CD14-positive monocyte (primary cell): ENCODE data around the gene FOXD1. TPM values are rescaled to one million over a fixed set of nuclear protein-coding genes. Genes with fewer than 3 reads are reported as not detected.

Experiments
- DNase-seq, 3 donors: peaks; one replicate each; pipeline ENCODE4 v3.0.0-alpha.2; 2011 to 2022
- H2AFZ ChIP-seq: 2 replicates; pipeline ENCODE4 v1.6.0; 2012; ENCODE audit warnings: mild to moderate bottlenecking, low read depth, low read length, inconsistent platforms; ENCODE audit not compliant: insufficient read depth, poor library complexity, severe bottlenecking
- H3K27ac ChIP-seq, 2 donors: 1 replicate in 1 of 2; 2 replicates in 1 of 2; pipeline ENCODE4 v1.5.1; 2012 to 2013; ENCODE audit warnings: low read length in 2 of 2, control low read depth in 1 of 2, inconsistent platforms in 1 of 2, low read depth in 1 of 2, mild to moderate bottlenecking in 1 of 2
- H3K27me3 ChIP-seq, 2 donors: one replicate each; pipeline versions ENCODE4 v1.6.0 to v1.6.1; 2011 to 2013; ENCODE audit warnings: low read length in 2 of 2; ENCODE audit not compliant: control insufficient read depth in 2 of 2, insufficient read depth in 2 of 2
- H3K36me3 ChIP-seq, 2 donors: replicated peaks in 1 of 2; 1 replicate in 1 of 2; 2 replicates in 1 of 2; pipeline versions ENCODE4 v1.5.1 to v1.6.1; 2012 to 2013; ENCODE audit warnings: low read length in 2 of 2, control low read depth in 1 of 2, inconsistent platforms in 1 of 2, mild to moderate bottlenecking in 1 of 2; ENCODE audit not compliant: insufficient read depth in 2 of 2, control insufficient read depth in 1 of 2
- H3K4me1 ChIP-seq, 2 donors: 1 replicate in 1 of 2; 2 replicates in 1 of 2; pipeline versions ENCODE4 v1.5.1 to v1.6.1; 2012 to 2013; ENCODE audit warnings: low read length in 2 of 2, control low read depth in 1 of 2, inconsistent platforms in 1 of 2, mild to moderate bottlenecking in 1 of 2, moderate library complexity in 1 of 2; ENCODE audit not compliant: insufficient read depth in 2 of 2, control insufficient read depth in 1 of 2
- H3K4me2 ChIP-seq: replicated peaks from 2 replicates; pipeline ENCODE3; 2012; ENCODE audit warnings: low read length, moderate library complexity, mild to moderate bottlenecking; ENCODE audit not compliant: poor library complexity, severe bottlenecking; ENCODE audit errors: extremely low read depth
- H3K4me3 ChIP-seq, 3 experiments: fragments of 200-600 bp in 1 of 3; sonication (generic) in 1 of 3; replicated peaks in 1 of 3; 1 replicate in 2 of 3; 2 replicates in 1 of 3; pipeline ENCODE4 v1.5.1; 2011 to 2013; ENCODE audit warnings: low read length in 3 of 3, mild to moderate bottlenecking in 3 of 3, control low read depth in 2 of 3, low read depth in 2 of 3, inconsistent platforms in 1 of 3, moderate library complexity in 1 of 3
- H3K79me2 ChIP-seq: 2 replicates; pipeline ENCODE4 v1.6.0; 2012; ENCODE audit warnings: mild to moderate bottlenecking, control low read depth, inconsistent platforms, low read length, moderate library complexity; ENCODE audit not compliant: insufficient read depth
- H3K9ac ChIP-seq: 2 replicates; pipeline ENCODE4 v1.6.0; 2017; ENCODE audit warnings: low read length, mild to moderate bottlenecking; ENCODE audit not compliant: insufficient read depth, poor library complexity, severe bottlenecking
- H3K9me3 ChIP-seq, 2 donors: replicated peaks in 1 of 2; 1 replicate in 1 of 2; 2 replicates in 1 of 2; pipeline versions ENCODE4 v1.5.1 to v1.6.1; 2012 to 2013; ENCODE audit warnings: low read length in 2 of 2, control low read depth in 1 of 2; ENCODE audit not compliant: control insufficient read depth in 1 of 2, insufficient read depth in 1 of 2
- H4K20me1 ChIP-seq: 2 replicates; pipeline ENCODE4 v1.6.0; 2012; ENCODE audit warnings: mild to moderate bottlenecking, low read length, control low read depth, moderate library complexity; ENCODE audit not compliant: insufficient read depth
- H3K27ac Mint-ChIP-seq, 7 donors: one replicate each; pipeline ENCODE4 v1.8.0; 2020; ENCODE audit warnings: mild to moderate bottlenecking in 7 of 7, mixed read lengths in 7 of 7, moderate library complexity in 6 of 7, inconsistent platforms in 2 of 7
- H3K27me3 Mint-ChIP-seq, 3 donors: one replicate each; pipeline ENCODE4 v1.8.0; 2021 to 2022; ENCODE audit warnings: low read depth in 3 of 3, mild to moderate bottlenecking in 3 of 3, mixed read lengths in 3 of 3, moderate library complexity in 3 of 3, inconsistent platforms in 1 of 3
- H3K36me3 Mint-ChIP-seq, 2 donors: one replicate each; pipeline ENCODE4 v1.8.0; 2020; ENCODE audit warnings: mixed read lengths in 2 of 2, inconsistent platforms in 1 of 2, mild to moderate bottlenecking in 1 of 2
- H3K4me1 Mint-ChIP-seq: one replicate; pipeline ENCODE4 v1.8.0; 2020; ENCODE audit warnings: mild to moderate bottlenecking, mixed read lengths
- H3K4me3 Mint-ChIP-seq, 2 donors: one replicate each; pipeline ENCODE4 v1.8.0; 2020; ENCODE audit warnings: mild to moderate bottlenecking in 2 of 2, mixed read lengths in 2 of 2, moderate library complexity in 1 of 2
- H3K9me3 Mint-ChIP-seq, 7 donors: one replicate each; pipeline ENCODE4 v1.8.0; 2020 to 2022; ENCODE audit warnings: mixed read lengths in 7 of 7, mild to moderate bottlenecking in 6 of 7, moderate library complexity in 6 of 7, inconsistent platforms in 2 of 7
- CTCF ChIP-seq: fragments of 200-600 bp; IDR thresholded peaks from one replicate; pipeline ENCODE4 v1.8.0; 2022; ENCODE audit warnings: antibody characterized with exemption, mild to moderate bottlenecking
- WGBS: methylation state at CpG from one replicate; pipeline ENCODE4 v1.1.5; 2013; ENCODE audit warnings: missing lambda C conversion rate; ENCODE audit not compliant: insufficient coverage; 5-methylcytosine and 5-hydroxymethylcytosine counted together
- intact Hi-C, 2 donors: fragments of 100-400 bp; cut with micrococcal nuclease; formaldehyde crosslinking; loops; one replicate each; pipeline versions ENCODE4 v1.15.0 to v1.15.1; 2023
- polyA plus RNA-seq, 3 donors: library from polyadenylated mRNA; depleted of rRNA in 1 of 3; unstranded in 2 of 3; stranded (reverse) in 1 of 3; fragments of 300-500 nt in 2 of 3; fragments of >200 nt in 1 of 3; fragmentation: Illumina TruSeq in 2 of 3; gene quantifications; 1 replicate in 2 of 3; 2 replicates in 1 of 3; pipeline ENCODE4 v1.2.3, GENCODE V29; 2012 to 2021

The FOXD1 gene
- polyA plus RNA-seq, 3 donors, result 0.04 TPM; not detected in 2

GRCh38 chr5:73472116-73472515, 23.5 kb upstream of the FOXD1 start:
- Mint-ChIP-seq H3K9me3 (peaks cover 0 to 6% (median 4%) of the 10 kb centered on the region in 7 donors), H3K27ac (no peak overlapping the region), H3K36me3 (no peaks in the 10 kb centered on the region), H3K4me1 (no peaks in the 10 kb centered on the region), H3K27me3 (peaks cover 14 to 40% (median 27%) of the 10 kb centered on the region in 3 donors), H3K4me3 (no peak overlapping the region)
- WGBS, result 0% methylated on average over 1 of the region's 3 CpGs
- Histone ChIP-seq H3K4me1 (no peaks in the 10 kb centered on the region), H3K79me2 (no peaks in the 10 kb centered on the region), H3K4me3 (no peak overlapping the region), H3K4me2 (no peak overlapping the region), H3K9ac (no peak overlapping the region), H4K20me1 (no peaks in the 10 kb centered on the region), H2AFZ (no peak overlapping the region), H3K9me3 (no peaks in the 10 kb centered on the region), H3K27ac (no peak overlapping the region), H3K36me3 (no peaks in the 10 kb centered on the region), H3K27me3 (peaks cover 6 to 15% of the 10 kb centered on the region in 2 donors)
- intact Hi-C loops, result no loop called here
- TF ChIP-seq CTCF, result no peak
- no peak for DNase-seq

- peaks cover 0 to 6% (median 4%) of the 10 kb centered on the region in 7 donors for H3K9me3 Mint-ChIP-seq
- H3K79me2 ChIP-seq, result no peaks in the 10 kb centered on the region
- H3K4me1 Mint-ChIP-seq, result no peaks in the 10 kb centered on the region
- H3K4me2 ChIP-seq, result no peak overlapping the region
- H4K20me1 ChIP-seq, result no peaks in the 10 kb centered on the region
- H3K27ac ChIP-seq, result no peak overlapping the region
- no peaks in the 10 kb centered on the region for H3K36me3 ChIP-seq
- H3K27me3 ChIP-seq, result peaks cover 6 to 13% of the 10 kb centered on the region in 2 donors
- H3K36me3 Mint-ChIP-seq, result no peaks in the 10 kb centered on the region
- no peaks in the 10 kb centered on the region for H3K4me1 ChIP-seq
- no peak for TF ChIP-seq CTCF
- no peak overlapping the region for H2AFZ ChIP-seq
- H3K4me3 Mint-ChIP-seq, result no peak overlapping the region
- H3K27me3 Mint-ChIP-seq, result peaks cover 14 to 43% (median 29%) of the 10 kb centered on the region in 3 donors
- intact Hi-C loops, result no loop called here
- DNase-seq, result no peak
- no peaks in the 10 kb centered on the region for H3K9me3 ChIP-seq
- H3K27ac Mint-ChIP-seq, result no peak overlapping the region
- H3K4me3 ChIP-seq, result no peak overlapping the region
- H3K9ac ChIP-seq, result no peak overlapping the region
Observed at GRCh38 chr5:73471654-73472053, 23.1 kb upstream of the FOXD1 start.
